ENCODE results near the gene DDX54. TPM values are rescaled to one million over a fixed set of nuclear protein-coding genes. Genes with fewer than 3 reads are reported as not detected.
A peak's percentile ranks its signal among the peaks of the same experiment; 100 is the strongest.

Gene DDX54
- total RNA-seq, 1 donor from 2014 or later, result 53.5 TPM

DNA sequence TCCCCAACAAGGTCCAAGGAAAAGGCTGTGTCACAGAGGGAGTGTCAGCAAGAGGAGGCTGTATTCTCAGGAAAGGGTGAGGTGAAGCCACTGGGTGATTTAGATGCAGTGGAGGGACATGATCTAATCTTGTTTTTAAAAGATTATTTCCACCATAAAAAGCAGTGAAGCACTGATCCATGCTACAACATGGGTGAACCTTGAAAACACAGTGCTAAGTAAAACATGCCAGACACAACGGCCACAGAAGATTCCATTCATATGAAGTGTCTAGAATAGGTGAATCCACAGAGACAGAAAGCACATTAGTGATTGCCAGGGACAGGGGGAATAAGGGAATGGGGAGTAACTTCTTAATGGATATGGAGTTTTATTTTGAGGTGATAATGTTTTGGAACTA is 13.0 kb upstream of the DDX54 start:
- TF ChIP-seq, protein P1, sequence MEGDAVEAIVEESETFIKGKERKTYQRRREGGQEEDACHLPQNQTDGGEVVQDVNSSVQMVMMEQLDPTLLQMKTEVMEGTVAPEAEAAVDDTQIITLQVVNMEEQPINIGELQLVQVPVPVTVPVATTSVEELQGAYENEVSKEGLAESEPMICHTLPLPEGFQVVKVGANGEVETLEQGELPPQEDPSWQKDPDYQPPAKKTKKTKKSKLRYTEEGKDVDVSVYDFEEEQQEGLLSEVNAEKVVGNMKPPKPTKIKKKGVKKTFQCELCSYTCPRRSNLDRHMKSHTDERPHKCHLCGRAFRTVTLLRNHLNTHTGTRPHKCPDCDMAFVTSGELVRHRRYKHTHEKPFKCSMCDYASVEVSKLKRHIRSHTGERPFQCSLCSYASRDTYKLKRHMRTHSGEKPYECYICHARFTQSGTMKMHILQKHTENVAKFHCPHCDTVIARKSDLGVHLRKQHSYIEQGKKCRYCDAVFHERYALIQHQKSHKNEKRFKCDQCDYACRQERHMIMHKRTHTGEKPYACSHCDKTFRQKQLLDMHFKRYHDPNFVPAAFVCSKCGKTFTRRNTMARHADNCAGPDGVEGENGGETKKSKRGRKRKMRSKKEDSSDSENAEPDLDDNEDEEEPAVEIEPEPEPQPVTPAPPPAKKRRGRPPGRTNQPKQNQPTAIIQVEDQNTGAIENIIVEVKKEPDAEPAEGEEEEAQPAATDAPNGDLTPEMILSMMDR (IDR thresholded peaks at IDR 0.05; ENCODE audit: insufficient read depth, low read depth, low read length), result no peak
- no peak for TF ChIP-seq EZH2 (IDR thresholded peaks at IDR 0.05; ENCODE audit: insufficient read depth, low read length)
- Histone ChIP-seq H4K20me1 (ENCODE audit: insufficient read depth, low read length) (no peaks in the 10 kb centered on the region), H3K4me1 (ENCODE audit: insufficient read depth, low read length) (peaks cover 15% of the 10 kb centered on the region), H3K4me3 (ENCODE audit: insufficient read depth, low read depth, low read length) (no peak overlapping the region), H3K27ac (ENCODE audit: low read depth, low read length) (no peak overlapping the region), H3K36me3 (ENCODE audit: insufficient read depth, low read length) (no peaks in the 10 kb centered on the region), H3K9me3 (ENCODE audit: insufficient read depth, low read depth, low read length) (no peaks in the 10 kb centered on the region), H3K9ac (ENCODE audit: low read length) (no peak overlapping the region), H3K27me3 (ENCODE audit: insufficient read depth, low read length) (no peaks in the 10 kb centered on the region), H2AFZ (ENCODE audit: low read depth, low read length) (no peak overlapping the region), H3K79me2 (ENCODE audit: insufficient read depth, low read length) (no peaks in the 10 kb centered on the region), H3K4me2 (ENCODE audit: low read length) (no peak overlapping the region)
- Mint-ChIP-seq H3K4me1 (ENCODE audit: low read depth, unreplicated experiment) (peaks cover 22% of the 10 kb centered on the region), H3K4me3 (ENCODE audit: unreplicated experiment) (peak overlapping the region; percentile 35), H3K36me3 (ENCODE audit: low read depth, unreplicated experiment) (peaks cover 2% of the 10 kb centered on the region), H3K27ac (ENCODE audit: unreplicated experiment) (peak overlapping the region; percentile 54), H3K27me3 (ENCODE audit: low read depth, unreplicated experiment) (no peaks in the 10 kb centered on the region), H3K9me3 (ENCODE audit: unreplicated experiment) (no peaks in the 10 kb centered on the region)
- DNase-seq (ENCODE audit: low read depth) (peak; percentile 48), FAIRE-seq (no peak)

DNA sequence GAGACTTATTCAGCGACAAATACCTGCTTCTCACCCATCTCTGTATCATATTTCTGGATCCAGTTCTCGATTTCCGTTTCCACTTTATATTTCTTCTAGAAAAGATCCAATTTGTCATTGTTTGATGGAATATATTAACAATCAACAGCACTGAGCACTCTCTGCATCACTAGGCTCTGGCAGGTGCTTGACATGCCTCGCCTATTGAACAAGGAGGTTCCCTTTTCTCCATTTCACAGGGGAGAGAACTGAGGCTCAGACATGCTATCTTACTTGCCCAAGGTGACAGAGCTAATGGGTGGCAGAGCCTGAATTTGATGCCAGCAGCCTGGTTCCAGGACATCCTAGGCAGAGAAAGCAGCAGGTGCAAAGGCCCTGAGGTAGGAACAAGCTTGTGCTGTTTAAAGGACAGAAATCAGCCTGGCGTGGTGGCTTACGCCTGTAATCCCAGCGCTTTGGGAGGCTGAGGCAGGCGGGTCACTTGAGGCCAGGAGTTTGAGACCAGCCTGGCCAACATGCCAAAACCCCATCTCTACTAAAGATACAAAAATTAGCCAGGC is 12.3 kb upstream of the DDX54 start:
- Histone ChIP-seq H3K9ac (ENCODE audit: low read length) (no peak overlapping the region), H2AFZ (ENCODE audit: low read depth, low read length) (no peak overlapping the region), H4K20me1 (ENCODE audit: insufficient read depth, low read length) (no peaks in the 10 kb centered on the region), H3K4me3 (ENCODE audit: insufficient read depth, low read depth, low read length) (no peak overlapping the region), H3K27me3 (ENCODE audit: insufficient read depth, low read length) (no peaks in the 10 kb centered on the region), H3K27ac (ENCODE audit: low read depth, low read length) (no peak overlapping the region), H3K79me2 (ENCODE audit: insufficient read depth, low read length) (no peaks in the 10 kb centered on the region), H3K4me1 (ENCODE audit: insufficient read depth, low read length) (peaks cover 15% of the 10 kb centered on the region), H3K4me2 (ENCODE audit: low read length) (no peak overlapping the region), H3K9me3 (ENCODE audit: insufficient read depth, low read depth, low read length) (no peaks in the 10 kb centered on the region), H3K36me3 (ENCODE audit: insufficient read depth, low read length) (no peaks in the 10 kb centered on the region)
- Mint-ChIP-seq H3K27ac (ENCODE audit: unreplicated experiment) (no peak overlapping the region), H3K4me3 (ENCODE audit: unreplicated experiment) (no peak overlapping the region), H3K4me1 (ENCODE audit: low read depth, unreplicated experiment) (peaks cover 25% of the 10 kb centered on the region), H3K9me3 (ENCODE audit: unreplicated experiment) (no peaks in the 10 kb centered on the region), H3K36me3 (ENCODE audit: low read depth, unreplicated experiment) (peaks cover 2% of the 10 kb centered on the region), H3K27me3 (ENCODE audit: low read depth, unreplicated experiment) (no peaks in the 10 kb centered on the region)
- TF ChIP-seq, protein P1 (IDR thresholded peaks at IDR 0.05; ENCODE audit: insufficient read depth, low read depth, low read length), result no peak
- TF ChIP-seq EZH2 (IDR thresholded peaks at IDR 0.05; ENCODE audit: insufficient read depth, low read length), result no peak
- no peak for DNase-seq (ENCODE audit: low read depth)
- FAIRE-seq, result no peak

DNA sequence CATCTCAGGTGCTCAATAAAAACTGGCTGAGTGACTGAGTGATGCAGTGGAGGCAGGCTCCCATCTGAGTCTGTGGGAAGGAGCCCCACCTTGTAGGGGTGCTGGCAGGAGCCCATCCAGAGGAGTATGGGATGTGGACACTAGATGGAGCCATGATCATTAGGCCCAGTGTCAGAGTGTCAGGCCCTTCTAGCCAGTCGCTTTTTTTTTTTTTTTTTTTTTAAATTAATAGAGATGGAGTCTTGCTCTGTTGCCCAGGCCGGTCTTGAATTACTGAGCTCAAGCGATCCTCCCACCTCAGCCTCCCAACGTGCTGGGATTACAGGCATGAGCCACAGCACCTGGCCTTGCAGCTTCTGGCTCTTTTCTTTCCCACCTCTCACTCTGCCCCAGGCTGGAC is 11.7 kb upstream of the DDX54 start:
- TF ChIP-seq, protein P1 (IDR thresholded peaks at IDR 0.05; ENCODE audit: insufficient read depth, low read depth, low read length), result peak; percentile 59
- TF ChIP-seq EZH2 (IDR thresholded peaks at IDR 0.05; ENCODE audit: insufficient read depth, low read length), result no peak
- Histone ChIP-seq H3K79me2 (ENCODE audit: insufficient read depth, low read length) (no peaks in the 10 kb centered on the region), H3K9ac (ENCODE audit: low read length) (no peak overlapping the region), H3K4me1 (ENCODE audit: insufficient read depth, low read length) (peaks cover 15% of the 10 kb centered on the region), H4K20me1 (ENCODE audit: insufficient read depth, low read length) (no peaks in the 10 kb centered on the region), H3K9me3 (ENCODE audit: insufficient read depth, low read depth, low read length) (no peaks in the 10 kb centered on the region), H3K4me3 (ENCODE audit: insufficient read depth, low read depth, low read length) (no peak overlapping the region), H3K27ac (ENCODE audit: low read depth, low read length) (no peak overlapping the region), H3K4me2 (ENCODE audit: low read length) (no peak overlapping the region), H3K27me3 (ENCODE audit: insufficient read depth, low read length) (no peaks in the 10 kb centered on the region), H2AFZ (ENCODE audit: low read depth, low read length) (no peak overlapping the region), H3K36me3 (ENCODE audit: insufficient read depth, low read length) (no peaks in the 10 kb centered on the region)
- Mint-ChIP-seq H3K4me1 (ENCODE audit: low read depth, unreplicated experiment) (peaks cover 29% of the 10 kb centered on the region), H3K9me3 (ENCODE audit: unreplicated experiment) (no peaks in the 10 kb centered on the region), H3K4me3 (ENCODE audit: unreplicated experiment) (no peak overlapping the region), H3K36me3 (ENCODE audit: low read depth, unreplicated experiment) (peaks cover 2% of the 10 kb centered on the region), H3K27ac (ENCODE audit: unreplicated experiment) (no peak overlapping the region), H3K27me3 (ENCODE audit: low read depth, unreplicated experiment) (no peaks in the 10 kb centered on the region)
- FAIRE-seq, result no peak
- DNase-seq (ENCODE audit: low read depth), result peak; percentile 55

Data from astrocyte (in vitro differentiated cells and primary cell).